Osteoblast (primary cell): ENCODE results near the gene SLC11A2. TPM values are rescaled to one million over a fixed set of nuclear protein-coding genes. Genes with fewer than 3 reads are reported as not detected.

Experiments
- DNase-seq: peaks from one replicate; pipeline ENCODE4 v3.0.0; 2011; ENCODE audit warnings: low spot score, mixed read lengths; ENCODE audit not compliant: insufficient read length; ENCODE audit errors: missing footprints
- H2AFZ ChIP-seq: 2 replicates; pipeline ENCODE4 v1.6.0; 2011; ENCODE audit warnings: mild to moderate bottlenecking, low read length
- H3K27ac ChIP-seq: 2 replicates; pipeline ENCODE4 v1.5.1; 2011; ENCODE audit warnings: mild to moderate bottlenecking, low read depth, low read length, moderate library complexity
- H3K27me3 ChIP-seq: 2 replicates; pipeline ENCODE4 v1.6.0; 2012; ENCODE audit warnings: mild to moderate bottlenecking, control low read depth, inconsistent platforms, low read length, moderate library complexity; ENCODE audit not compliant: insufficient read depth
- H3K36me3 ChIP-seq: 2 replicates; pipeline ENCODE4 v1.5.1; 2011; ENCODE audit warnings: mild to moderate bottlenecking, low read length, control low read depth, moderate library complexity; ENCODE audit not compliant: insufficient read depth
- H3K4me1 ChIP-seq: 2 replicates; pipeline ENCODE4 v1.5.1; 2011; ENCODE audit warnings: mild to moderate bottlenecking, low read length, control low read depth, moderate library complexity; ENCODE audit not compliant: insufficient read depth
- H3K4me2 ChIP-seq: 2 replicates; pipeline ENCODE4 v1.6.0; 2011; ENCODE audit warnings: mild to moderate bottlenecking, low read length; ENCODE audit not compliant: insufficient read depth
- H3K4me3 ChIP-seq: fragments of 200-600 bp; sonication (generic); 3 replicates; pipeline ENCODE4 v1.5.1; 2012; ENCODE audit warnings: mild to moderate bottlenecking, low read length, inconsistent platforms; ENCODE audit not compliant: insufficient read depth
- H3K79me2 ChIP-seq: 2 replicates; pipeline ENCODE4 v1.6.0; 2012; ENCODE audit warnings: mild to moderate bottlenecking, low read length, control low read depth, inconsistent platforms; ENCODE audit not compliant: insufficient read depth
- H3K9me3 ChIP-seq: 2 replicates; pipeline ENCODE4 v1.5.1; 2011; ENCODE audit warnings: low read depth, low read length, control low read depth
- H4K20me1 ChIP-seq: 2 replicates; pipeline ENCODE4 v1.6.0; 2012; ENCODE audit warnings: mild to moderate bottlenecking, low read length, control low read depth; ENCODE audit not compliant: insufficient read depth
- CTCF ChIP-seq: IDR thresholded peaks from 2 replicates; pipeline ENCODE4 v1.5.1; 2011; ENCODE audit warnings: mild to moderate bottlenecking, low read depth, low read length, moderate library complexity; ENCODE audit errors: extremely low read depth
- total RNA-seq: library from RNA; depleted of rRNA; stranded (reverse); fragments of >200 nt; gene quantifications from 2 replicates; pipeline ENCODE4 v1.2.3, GENCODE V29; 2012

SLC11A2 gene
- total RNA-seq, 1 donor, result 64.4 TPM

GRCh38 chr12:51005030-51005429 is 21.2 kb downstream of the SLC11A2 start:
- no peak overlapping the region for H3K4me2 ChIP-seq
- H4K20me1 ChIP-seq, result no peaks in the 10 kb centered on the region
- no peak for DNase-seq
- TF ChIP-seq CTCF, result no peak
- H3K27me3 ChIP-seq, result no peaks in the 10 kb centered on the region
- no peak overlapping the region for H2AFZ ChIP-seq
- peaks cover 16% of the 10 kb centered on the region for H3K4me1 ChIP-seq
- H3K27ac ChIP-seq, result no peak overlapping the region
- no peaks in the 10 kb centered on the region for H3K9me3 ChIP-seq
- H3K36me3 ChIP-seq, result peaks cover 48% of the 10 kb centered on the region
- H3K4me3 ChIP-seq, result no peak overlapping the region
- peaks cover 31% of the 10 kb centered on the region for H3K79me2 ChIP-seq

- H3K4me1 ChIP-seq, result peaks cover 15% of the 10 kb centered on the region
- H3K4me2 ChIP-seq, result no peak overlapping the region
- no peak overlapping the region for H3K27ac ChIP-seq
- H2AFZ ChIP-seq, result no peak overlapping the region
- H3K9me3 ChIP-seq, result no peaks in the 10 kb centered on the region
- peaks cover 50% of the 10 kb centered on the region for H3K36me3 ChIP-seq
- TF ChIP-seq CTCF, result no peak
- H3K4me3 ChIP-seq, result no peak overlapping the region
- DNase-seq, result no peak
- peaks cover 26% of the 10 kb centered on the region for H3K79me2 ChIP-seq
- H3K27me3 ChIP-seq, result no peaks in the 10 kb centered on the region
- H4K20me1 ChIP-seq, result no peaks in the 10 kb centered on the region
Observed at GRCh38 chr12:51004504-51004903, 21.7 kb downstream of the SLC11A2 start.

GRCh38 chr12:51001799-51002198 is 24.4 kb downstream of the SLC11A2 start:
- H2AFZ ChIP-seq, result no peak overlapping the region
- H3K27ac ChIP-seq, result no peak overlapping the region
- no peak overlapping the region for H3K4me3 ChIP-seq
- no peak for TF ChIP-seq CTCF
- H3K36me3 ChIP-seq, result peaks cover 50% of the 10 kb centered on the region
- peaks cover 6% of the 10 kb centered on the region for H3K79me2 ChIP-seq
- DNase-seq, result no peak
- H3K27me3 ChIP-seq, result no peaks in the 10 kb centered on the region
- H3K9me3 ChIP-seq, result no peaks in the 10 kb centered on the region
- no peak overlapping the region for H3K4me2 ChIP-seq
- H3K4me1 ChIP-seq, result peaks cover 9% of the 10 kb centered on the region
- H4K20me1 ChIP-seq, result no peaks in the 10 kb centered on the region

- Histone ChIP-seq H4K20me1 (no peaks in the 10 kb centered on the region), H2AFZ (no peak overlapping the region), H3K36me3 (peaks cover 46% of the 10 kb centered on the region), H3K4me2 (no peak overlapping the region), H3K27me3 (no peaks in the 10 kb centered on the region), H3K27ac (no peak overlapping the region), H3K4me1 (peaks cover 9% of the 10 kb centered on the region), H3K79me2 (peaks cover 2% of the 10 kb centered on the region), H3K4me3 (no peak overlapping the region), H3K9me3 (no peaks in the 10 kb centered on the region)
- no peak for TF ChIP-seq CTCF
- peak; percentile 75 for DNase-seq
Observed at GRCh38 chr12:51000245-51000644, 25.9 kb downstream of the SLC11A2 start.
